Body of pancreas (tissue), 4 donors: ENCODE measurements around the gene LARP4B.

ENCODE experiments used
- CTCF ChIP-seq, 7 experiments: fragments of 450-650 bp in 4 of 7; fragments of 200-600 bp in 3 of 7; sonication (generic) in 3 of 7; IDR thresholded peaks; one replicate each; pipeline ENCODE4 v1.5.1; 2016 to 2019; ENCODE audit warnings: antibody characterized with exemption in 7 of 7
- POLR2A ChIP-seq, 3 donors: fragments of 450-650 bp; IDR thresholded peaks; one replicate each; pipeline ENCODE4 v1.6.1; 2016; ENCODE audit warnings: antibody characterized with exemption in 3 of 3, mild to moderate bottlenecking in 2 of 3

- TF ChIP-seq CTCF (IDR thresholded peaks at IDR 0.05) (no peak), POLR2A (IDR thresholded peaks at IDR 0.05) (no peak)
Observed at GRCh38 chr10:824497-824896, 107.0 kb downstream of the LARP4B start.
